WTC11 (cell line): ENCODE results near the gene SNAP47. TPM values are rescaled to one million over a fixed set of nuclear protein-coding genes. Genes with fewer than 3 reads are reported as not detected.

Source experiments
- ATAC-seq: fragments of 200-7000 bp; cut with Tn5 transposase; 2 replicates; pipeline ENCODE4 v1.10.0; 2021; ENCODE audit warnings: mild to moderate bottlenecking, moderate library complexity
- CTCF ChIA-PET: fragments of 300-600 bp; sonication (Branson Sonifier 250); formaldehyde crosslinking; loops from one replicate; lab custom pipeline; 2021; ENCODE audit warnings: antibody characterized with exemption; lab: Charles Lee
- POLR2A ChIA-PET: fragments of 350-600 bp; sonication (Branson Sonifier 250); formaldehyde crosslinking; loops from one replicate; lab custom pipeline; 2021; ENCODE audit warnings: antibody characterized with exemption; lab: Charles Lee
- DNase-seq: peaks from one replicate; pipeline ENCODE4 v3.0.0; 2021; ENCODE audit warnings: low spot score
- H3K27ac Mint-ChIP-seq: 2 replicates; pipeline ENCODE4 v1.8.0; 2021; ENCODE audit warnings: mixed read lengths
- H3K27me3 Mint-ChIP-seq: 2 replicates; pipeline ENCODE4 v1.8.0; 2021; ENCODE audit warnings: low read depth, mild to moderate bottlenecking, moderate library complexity, mixed read lengths
- H3K36me3 Mint-ChIP-seq: 2 replicates; pipeline ENCODE4 v1.8.0; 2021; ENCODE audit warnings: mixed read lengths
- H3K4me1 Mint-ChIP-seq: 2 replicates; pipeline ENCODE4 v1.8.0; 2022; ENCODE audit warnings: mixed read lengths
- H3K4me3 Mint-ChIP-seq: 2 replicates; pipeline ENCODE4 v1.8.0; 2021; ENCODE audit warnings: mild to moderate bottlenecking, moderate library complexity, mixed read lengths
- H3K9me3 Mint-ChIP-seq: 2 replicates; pipeline ENCODE4 v1.8.0; 2021; ENCODE audit warnings: mixed read lengths
- CBFB ChIP-seq: sonication (generic); formaldehyde crosslinking; IDR thresholded peaks from 2 replicates; pipeline ENCODE4 v1.8.1; 2022; ENCODE audit warnings: mild to moderate bottlenecking, low read depth, missing genetic modification reagents
- CREM ChIP-seq: sonication (generic); formaldehyde crosslinking; IDR thresholded peaks from 2 replicates; pipeline ENCODE4 v1.8.1; 2022; ENCODE audit warnings: mild to moderate bottlenecking, missing genetic modification reagents, moderate library complexity
- ELF4 ChIP-seq: sonication (generic); formaldehyde crosslinking; IDR thresholded peaks from 2 replicates; pipeline ENCODE4 v1.8.1; 2022; ENCODE audit warnings: low read depth, mild to moderate bottlenecking, moderate library complexity, missing genetic modification reagents
- FOXP1 ChIP-seq: sonication (generic); formaldehyde crosslinking; IDR thresholded peaks from 2 replicates; pipeline ENCODE4 v1.8.0; 2022; ENCODE audit warnings: missing genetic modification reagents, mild to moderate bottlenecking, moderate library complexity, borderline replicate concordance
- JAZF1 ChIP-seq: fragments of 250-450 bp; sonication (Bioruptor Pico); IDR thresholded peaks from 2 replicates; pipeline ENCODE4 v1.9.0; 2021; ENCODE audit warnings: moderate library complexity, mild to moderate bottlenecking, inconsistent platforms
- KAT7 ChIP-seq: sonication (generic); formaldehyde crosslinking; IDR thresholded peaks from 2 replicates; pipeline ENCODE4 v1.8.1; 2023; ENCODE audit warnings: missing genetic modification reagents, mild to moderate bottlenecking, borderline replicate concordance
- NFE2L1 ChIP-seq: sonication (generic); formaldehyde crosslinking; IDR thresholded peaks from 2 replicates; pipeline ENCODE4 v1.8.1; 2023; ENCODE audit warnings: missing genetic modification reagents
- NR2C2 ChIP-seq: sonication (generic); formaldehyde crosslinking; IDR thresholded peaks from 2 replicates; pipeline ENCODE4 v1.8.0; 2022; ENCODE audit warnings: mild to moderate bottlenecking, missing genetic modification reagents
- RELA ChIP-seq: sonication (generic); formaldehyde crosslinking; IDR thresholded peaks from 2 replicates; pipeline ENCODE4 v1.8.1; 2022; ENCODE audit warnings: missing genetic modification reagents, mild to moderate bottlenecking, borderline replicate concordance
- ZBTB21 ChIP-seq: sonication (generic); formaldehyde crosslinking; IDR thresholded peaks from 2 replicates; pipeline ENCODE4 v1.8.1; 2023; ENCODE audit warnings: mild to moderate bottlenecking, missing genetic modification reagents, borderline replicate concordance
- total RNA-seq: library from RNA; stranded (reverse); gene quantifications from 3 replicates; pipeline ENCODE4 v1.2.3, GENCODE V29; 2021
- TF ChIP-seq, protein P1 (sequence below): sonication (generic); formaldehyde crosslinking; IDR thresholded peaks from 2 replicates; pipeline ENCODE4 v1.8.1; 2023; ENCODE audit warnings: mild to moderate bottlenecking, missing genetic modification reagents, moderate library complexity
- TF ChIP-seq, protein P2 (sequence below): sonication (generic); formaldehyde crosslinking; IDR thresholded peaks from 2 replicates; pipeline ENCODE4 v1.8.1; 2022; ENCODE audit warnings: mild to moderate bottlenecking, missing genetic modification reagents, moderate library complexity, borderline replicate concordance
- TF ChIP-seq, protein P3 (sequence below): sonication (generic); formaldehyde crosslinking; IDR thresholded peaks from 2 replicates; pipeline ENCODE4 v1.8.0; 2022; ENCODE audit warnings: mild to moderate bottlenecking, missing genetic modification reagents
- TF ChIP-seq, protein P4 (sequence below): sonication (generic); formaldehyde crosslinking; IDR thresholded peaks from 2 replicates; pipeline ENCODE4 v1.8.0; 2022; ENCODE audit warnings: mild to moderate bottlenecking, missing genetic modification reagents
- TF ChIP-seq, protein P5 (sequence below): sonication (generic); formaldehyde crosslinking; IDR thresholded peaks from 2 replicates; pipeline ENCODE4 v1.8.1; 2022; ENCODE audit warnings: low read depth, missing genetic modification reagents, borderline replicate concordance
- TF ChIP-seq, protein P6 (sequence below): fragments of 250-450 bp; sonication (Bioruptor Pico); IDR thresholded peaks from 2 replicates; pipeline ENCODE4 v1.9.0; 2021; ENCODE audit warnings: moderate library complexity, mild to moderate bottlenecking, inconsistent platforms, borderline replicate concordance
- TF ChIP-seq, protein P7 (sequence below): fragments of 250-450 bp; sonication (Bioruptor Pico); conservative IDR thresholded peaks from 2 replicates; pipeline ENCODE4 v1.9.0; 2021; ENCODE audit warnings: mild to moderate bottlenecking
- TF ChIP-seq, protein P8 (sequence below): sonication (generic); formaldehyde crosslinking; IDR thresholded peaks from 2 replicates; pipeline ENCODE4 v1.8.0; 2023; ENCODE audit warnings: missing genetic modification reagents
- TF ChIP-seq, protein P9 (sequence below): sonication (generic); formaldehyde crosslinking; IDR thresholded peaks from 2 replicates; pipeline ENCODE4 v1.8.1; 2023; ENCODE audit warnings: mild to moderate bottlenecking, missing genetic modification reagents, moderate library complexity
- TF ChIP-seq, protein P10 (sequence below): sonication (generic); formaldehyde crosslinking; IDR thresholded peaks from 2 replicates; pipeline ENCODE4 v1.8.0; 2022; ENCODE audit warnings: mild to moderate bottlenecking, missing genetic modification reagents
- TF ChIP-seq, protein P11 (sequence below): sonication (generic); formaldehyde crosslinking; conservative IDR thresholded peaks from 2 replicates; pipeline ENCODE4 v1.8.1; 2023; ENCODE audit warnings: mild to moderate bottlenecking, low read depth, missing genetic modification reagents, moderate library complexity

The SNAP47 gene
- total RNA-seq, 1 experiment from 2014 or later: 50.8 TPM

DNA sequence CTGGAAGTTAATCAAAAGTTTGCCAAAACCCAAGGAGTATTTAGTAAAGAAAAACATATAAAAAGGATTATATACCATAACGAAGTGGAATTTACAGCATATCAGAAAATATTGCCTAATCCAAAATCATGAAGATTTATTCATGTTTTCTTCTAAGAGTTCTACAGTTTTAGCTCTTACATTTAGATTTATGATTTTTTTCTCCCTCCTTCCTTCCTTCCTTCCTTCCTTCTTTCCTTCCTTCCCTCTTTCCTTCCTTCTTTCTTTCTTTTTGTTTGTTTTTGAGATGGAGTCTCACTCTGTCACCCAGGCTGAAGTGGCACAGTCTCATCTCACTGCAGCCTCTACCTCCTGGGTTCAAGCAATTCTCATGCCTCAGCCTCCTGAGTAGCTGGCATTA is 64.5 kb downstream of the SNAP47 start:
- TF ChIP-seq, protein P1, sequence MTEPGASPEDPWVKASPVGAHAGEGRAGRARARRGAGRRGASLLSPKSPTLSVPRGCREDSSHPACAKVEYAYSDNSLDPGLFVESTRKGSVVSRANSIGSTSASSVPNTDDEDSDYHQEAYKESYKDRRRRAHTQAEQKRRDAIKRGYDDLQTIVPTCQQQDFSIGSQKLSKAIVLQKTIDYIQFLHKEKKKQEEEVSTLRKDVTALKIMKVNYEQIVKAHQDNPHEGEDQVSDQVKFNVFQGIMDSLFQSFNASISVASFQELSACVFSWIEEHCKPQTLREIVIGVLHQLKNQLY: no peak
- no peak for TF ChIP-seq RELA (CRISPR knock-in tag)
- TF ChIP-seq ELF4 (CRISPR knock-in tag): no peak
- TF ChIP-seq ZBTB21: no peak
- TF ChIP-seq, protein P2, sequence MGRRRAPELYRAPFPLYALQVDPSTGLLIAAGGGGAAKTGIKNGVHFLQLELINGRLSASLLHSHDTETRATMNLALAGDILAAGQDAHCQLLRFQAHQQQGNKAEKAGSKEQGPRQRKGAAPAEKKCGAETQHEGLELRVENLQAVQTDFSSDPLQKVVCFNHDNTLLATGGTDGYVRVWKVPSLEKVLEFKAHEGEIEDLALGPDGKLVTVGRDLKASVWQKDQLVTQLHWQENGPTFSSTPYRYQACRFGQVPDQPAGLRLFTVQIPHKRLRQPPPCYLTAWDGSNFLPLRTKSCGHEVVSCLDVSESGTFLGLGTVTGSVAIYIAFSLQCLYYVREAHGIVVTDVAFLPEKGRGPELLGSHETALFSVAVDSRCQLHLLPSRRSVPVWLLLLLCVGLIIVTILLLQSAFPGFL (CRISPR knock-in tag): no peak
- TF ChIP-seq, protein P3, sequence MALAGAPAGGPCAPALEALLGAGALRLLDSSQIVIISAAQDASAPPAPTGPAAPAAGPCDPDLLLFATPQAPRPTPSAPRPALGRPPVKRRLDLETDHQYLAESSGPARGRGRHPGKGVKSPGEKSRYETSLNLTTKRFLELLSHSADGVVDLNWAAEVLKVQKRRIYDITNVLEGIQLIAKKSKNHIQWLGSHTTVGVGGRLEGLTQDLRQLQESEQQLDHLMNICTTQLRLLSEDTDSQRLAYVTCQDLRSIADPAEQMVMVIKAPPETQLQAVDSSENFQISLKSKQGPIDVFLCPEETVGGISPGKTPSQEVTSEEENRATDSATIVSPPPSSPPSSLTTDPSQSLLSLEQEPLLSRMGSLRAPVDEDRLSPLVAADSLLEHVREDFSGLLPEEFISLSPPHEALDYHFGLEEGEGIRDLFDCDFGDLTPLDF (CRISPR knock-in tag): no peak
- TF ChIP-seq NFE2L1 (CRISPR knock-in tag): no peak
- no peak for TF ChIP-seq NR2C2
- TF ChIP-seq, protein P4, sequence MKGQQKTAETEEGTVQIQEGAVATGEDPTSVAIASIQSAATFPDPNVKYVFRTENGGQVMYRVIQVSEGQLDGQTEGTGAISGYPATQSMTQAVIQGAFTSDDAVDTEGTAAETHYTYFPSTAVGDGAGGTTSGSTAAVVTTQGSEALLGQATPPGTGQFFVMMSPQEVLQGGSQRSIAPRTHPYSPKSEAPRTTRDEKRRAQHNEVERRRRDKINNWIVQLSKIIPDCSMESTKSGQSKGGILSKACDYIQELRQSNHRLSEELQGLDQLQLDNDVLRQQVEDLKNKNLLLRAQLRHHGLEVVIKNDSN: no peak
- TF ChIP-seq, protein P5, sequence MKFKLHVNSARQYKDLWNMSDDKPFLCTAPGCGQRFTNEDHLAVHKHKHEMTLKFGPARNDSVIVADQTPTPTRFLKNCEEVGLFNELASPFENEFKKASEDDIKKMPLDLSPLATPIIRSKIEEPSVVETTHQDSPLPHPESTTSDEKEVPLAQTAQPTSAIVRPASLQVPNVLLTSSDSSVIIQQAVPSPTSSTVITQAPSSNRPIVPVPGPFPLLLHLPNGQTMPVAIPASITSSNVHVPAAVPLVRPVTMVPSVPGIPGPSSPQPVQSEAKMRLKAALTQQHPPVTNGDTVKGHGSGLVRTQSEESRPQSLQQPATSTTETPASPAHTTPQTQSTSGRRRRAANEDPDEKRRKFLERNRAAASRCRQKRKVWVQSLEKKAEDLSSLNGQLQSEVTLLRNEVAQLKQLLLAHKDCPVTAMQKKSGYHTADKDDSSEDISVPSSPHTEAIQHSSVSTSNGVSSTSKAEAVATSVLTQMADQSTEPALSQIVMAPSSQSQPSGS (CRISPR knock-in tag): no peak
- TF ChIP-seq JAZF1 (CRISPR knock-in tag): no peak
- TF ChIP-seq, protein P6, sequence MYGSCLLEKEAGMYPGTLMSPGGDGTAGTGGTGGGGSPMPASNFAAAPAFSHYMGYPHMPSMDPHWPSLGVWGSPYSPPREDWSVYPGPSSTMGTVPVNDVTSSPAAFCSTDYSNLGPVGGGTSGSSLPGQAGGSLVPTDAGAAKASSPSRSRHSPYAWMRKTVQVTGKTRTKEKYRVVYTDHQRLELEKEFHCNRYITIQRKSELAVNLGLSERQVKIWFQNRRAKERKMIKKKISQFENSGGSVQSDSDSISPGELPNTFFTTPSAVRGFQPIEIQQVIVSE (CRISPR knock-in tag): no peak
- no peak for TF ChIP-seq FOXP1 (CRISPR knock-in tag)
- no peak for TF ChIP-seq CBFB (CRISPR knock-in tag)
- no peaks in the 10 kb centered on the region for H3K36me3 Mint-ChIP-seq
- POLR2A ChIA-PET: no interaction called here
- H3K4me1 Mint-ChIP-seq: no peaks in the 10 kb centered on the region; the same call in 1 of the 2 replicates
- 0 out of 2 replicates have a peak, but pooled peaks cover 4% of the 10 kb centered on the region for H3K9me3 Mint-ChIP-seq
- no peak overlapping the region for H3K4me3 Mint-ChIP-seq
- DNase-seq (no peak), ATAC-seq (no peak)
- peaks cover 18% of the 10 kb centered on the region; the same call in 1 of the 2 replicates for H3K27me3 Mint-ChIP-seq
- no peak overlapping the region for H3K27ac Mint-ChIP-seq
- CTCF ChIA-PET: no interaction called here

DNA sequence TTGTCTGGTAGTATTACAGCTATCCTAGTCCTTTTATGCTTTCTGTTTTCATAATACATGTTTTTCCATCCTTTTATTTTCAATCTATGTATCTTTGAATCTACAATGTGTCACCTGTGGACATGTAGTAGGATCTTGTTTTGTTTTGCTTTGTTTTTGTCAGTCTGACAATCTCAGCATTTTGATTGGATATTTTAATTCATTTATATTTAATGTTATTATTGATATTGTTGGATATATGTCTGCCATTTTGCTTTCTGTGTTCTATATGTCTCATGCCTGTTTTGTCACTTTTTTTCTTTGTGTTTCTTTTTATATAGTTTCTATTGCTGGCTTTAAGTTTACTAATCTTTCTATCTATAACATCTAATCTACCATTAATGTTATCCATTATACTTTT is 68.7 kb downstream of the SNAP47 start:
- H3K27me3 Mint-ChIP-seq: peaks cover 21% of the 10 kb centered on the region; the same call in 1 of the 2 replicates
- no peak for TF ChIP-seq CREM (CRISPR knock-in tag)
- TF ChIP-seq, protein P7, sequence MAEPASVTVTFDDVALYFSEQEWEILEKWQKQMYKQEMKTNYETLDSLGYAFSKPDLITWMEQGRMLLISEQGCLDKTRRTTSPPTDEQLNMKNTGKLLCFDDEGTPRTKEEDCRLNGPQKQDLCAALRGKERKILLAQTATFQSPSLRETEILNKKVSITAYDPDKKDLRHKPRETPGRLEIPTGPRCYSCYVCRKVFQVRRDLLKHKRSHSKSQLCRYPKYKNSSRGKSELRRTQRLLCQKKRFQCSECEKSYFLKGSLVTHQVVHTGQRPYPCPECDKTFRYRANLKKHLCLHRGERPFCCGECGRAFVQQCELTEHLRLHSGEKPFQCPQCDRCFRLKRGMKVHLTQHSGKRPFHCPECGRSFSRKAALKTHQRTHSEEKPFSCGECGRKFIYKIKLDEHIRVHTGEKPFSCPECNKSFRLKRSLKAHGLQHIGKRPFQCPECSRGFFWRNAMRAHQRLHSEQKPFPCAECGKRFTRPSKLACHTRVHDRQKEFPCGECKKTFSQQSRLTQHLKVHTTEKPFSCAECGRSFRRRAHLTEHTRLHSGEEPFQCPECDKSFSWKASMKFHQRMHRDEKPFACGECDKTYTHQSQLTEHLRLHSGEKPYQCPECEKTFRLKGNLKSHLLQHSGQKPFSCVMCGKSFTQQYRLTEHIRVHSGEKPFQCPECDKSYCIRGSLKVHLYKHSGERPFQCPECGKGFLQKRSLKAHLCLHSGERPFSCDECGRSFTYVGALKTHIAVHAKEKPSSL (CRISPR knock-in tag): no peak
- TF ChIP-seq, protein P8, sequence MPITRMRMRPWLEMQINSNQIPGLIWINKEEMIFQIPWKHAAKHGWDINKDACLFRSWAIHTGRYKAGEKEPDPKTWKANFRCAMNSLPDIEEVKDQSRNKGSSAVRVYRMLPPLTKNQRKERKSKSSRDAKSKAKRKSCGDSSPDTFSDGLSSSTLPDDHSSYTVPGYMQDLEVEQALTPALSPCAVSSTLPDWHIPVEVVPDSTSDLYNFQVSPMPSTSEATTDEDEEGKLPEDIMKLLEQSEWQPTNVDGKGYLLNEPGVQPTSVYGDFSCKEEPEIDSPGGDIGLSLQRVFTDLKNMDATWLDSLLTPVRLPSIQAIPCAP (CRISPR knock-in tag): no peak
- no peak for TF ChIP-seq KAT7
- TF ChIP-seq, protein P9, sequence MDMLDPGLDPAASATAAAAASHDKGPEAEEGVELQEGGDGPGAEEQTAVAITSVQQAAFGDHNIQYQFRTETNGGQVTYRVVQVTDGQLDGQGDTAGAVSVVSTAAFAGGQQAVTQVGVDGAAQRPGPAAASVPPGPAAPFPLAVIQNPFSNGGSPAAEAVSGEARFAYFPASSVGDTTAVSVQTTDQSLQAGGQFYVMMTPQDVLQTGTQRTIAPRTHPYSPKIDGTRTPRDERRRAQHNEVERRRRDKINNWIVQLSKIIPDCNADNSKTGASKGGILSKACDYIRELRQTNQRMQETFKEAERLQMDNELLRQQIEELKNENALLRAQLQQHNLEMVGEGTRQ (CRISPR knock-in tag): no peak
- TF ChIP-seq, protein P10, sequence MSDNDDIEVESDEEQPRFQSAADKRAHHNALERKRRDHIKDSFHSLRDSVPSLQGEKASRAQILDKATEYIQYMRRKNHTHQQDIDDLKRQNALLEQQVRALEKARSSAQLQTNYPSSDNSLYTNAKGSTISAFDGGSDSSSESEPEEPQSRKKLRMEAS (CRISPR knock-in tag): no peak
- TF ChIP-seq, protein P11, sequence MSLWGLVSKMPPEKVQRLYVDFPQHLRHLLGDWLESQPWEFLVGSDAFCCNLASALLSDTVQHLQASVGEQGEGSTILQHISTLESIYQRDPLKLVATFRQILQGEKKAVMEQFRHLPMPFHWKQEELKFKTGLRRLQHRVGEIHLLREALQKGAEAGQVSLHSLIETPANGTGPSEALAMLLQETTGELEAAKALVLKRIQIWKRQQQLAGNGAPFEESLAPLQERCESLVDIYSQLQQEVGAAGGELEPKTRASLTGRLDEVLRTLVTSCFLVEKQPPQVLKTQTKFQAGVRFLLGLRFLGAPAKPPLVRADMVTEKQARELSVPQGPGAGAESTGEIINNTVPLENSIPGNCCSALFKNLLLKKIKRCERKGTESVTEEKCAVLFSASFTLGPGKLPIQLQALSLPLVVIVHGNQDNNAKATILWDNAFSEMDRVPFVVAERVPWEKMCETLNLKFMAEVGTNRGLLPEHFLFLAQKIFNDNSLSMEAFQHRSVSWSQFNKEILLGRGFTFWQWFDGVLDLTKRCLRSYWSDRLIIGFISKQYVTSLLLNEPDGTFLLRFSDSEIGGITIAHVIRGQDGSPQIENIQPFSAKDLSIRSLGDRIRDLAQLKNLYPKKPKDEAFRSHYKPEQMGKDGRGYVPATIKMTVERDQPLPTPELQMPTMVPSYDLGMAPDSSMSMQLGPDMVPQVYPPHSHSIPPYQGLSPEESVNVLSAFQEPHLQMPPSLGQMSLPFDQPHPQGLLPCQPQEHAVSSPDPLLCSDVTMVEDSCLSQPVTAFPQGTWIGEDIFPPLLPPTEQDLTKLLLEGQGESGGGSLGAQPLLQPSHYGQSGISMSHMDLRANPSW (CRISPR knock-in tag): no peak
- TF ChIP-seq, protein P6 (CRISPR knock-in tag): no peak

More for the DNA sequence above, 68.7 kb downstream of the SNAP47 start:
- no peak overlapping the region for H3K4me3 Mint-ChIP-seq
- H3K4me1 Mint-ChIP-seq: no peaks in the 10 kb centered on the region
- ChIA-PET CTCF (no interaction called here), POLR2A (no interaction called here)
- DNase-seq: no peak
- H3K9me3 Mint-ChIP-seq: peaks cover 7% of the 10 kb centered on the region
- ATAC-seq: no peak
- H3K36me3 Mint-ChIP-seq: no peaks in the 10 kb centered on the region
- no peak overlapping the region for H3K27ac Mint-ChIP-seq
